Measurements from ENCODE around the gene IL17F. TPM values are rescaled to one million over a fixed set of nuclear protein-coding genes. Genes with fewer than 3 reads are reported as not detected.
A peak's percentile ranks its signal among the peaks of the same experiment; 100 is the strongest.

Gene IL17F
- polyA plus RNA-seq, 1 donor from 2014 or later: not detected

DNA sequence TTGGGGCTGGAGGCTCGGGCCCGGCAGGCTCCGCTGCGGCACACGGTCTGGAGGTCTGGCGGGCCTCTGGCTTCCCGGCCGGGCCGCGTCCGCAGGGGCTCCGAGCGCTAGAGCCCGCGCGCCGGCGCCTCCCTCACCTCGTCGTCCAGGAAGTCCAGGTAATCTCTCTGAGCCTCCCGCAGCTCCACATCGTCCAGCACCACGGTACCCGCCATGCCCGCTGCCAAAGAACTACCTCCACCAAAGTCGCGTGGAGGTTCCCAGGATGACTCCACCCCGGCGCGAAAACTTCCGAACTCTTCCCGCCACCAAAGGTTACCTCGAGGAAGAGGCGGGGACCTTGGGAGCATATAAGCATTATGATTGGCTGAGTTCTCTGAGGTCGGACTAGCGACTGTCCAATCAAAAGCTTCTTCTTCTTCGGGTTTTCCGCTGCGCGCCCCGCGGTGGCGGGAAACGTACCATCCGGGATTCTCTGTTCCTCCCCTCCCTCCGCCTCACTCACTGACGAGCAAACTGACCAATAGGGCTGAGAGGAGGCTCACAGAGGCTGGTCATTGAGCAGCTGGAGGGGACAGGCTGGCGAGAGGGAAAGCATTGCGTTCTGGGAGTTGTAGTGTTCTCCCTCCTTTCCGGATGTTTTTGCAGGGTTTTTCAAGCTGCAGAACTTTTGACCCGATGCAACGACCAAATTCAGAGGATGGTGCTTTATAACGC, 40.3 kb upstream of the IL17F start, which contains the start of gene MCM3:
TSS of gene MCM3 (minus strand) at position 283 of the 717 bp plus-strand sequence. CDS start at position 215, 68 bp downstream.
- Histone ChIP-seq H3K79me2 (replicated peaks; ENCODE audit: insufficient read depth, low read length) (peaks cover 18% of the 10 kb centered on the region), H3K4me3 (ENCODE audit: low read length) (peak within 1 kb of the TSS; percentile 86), H3K9me2 (ENCODE audit: insufficient read depth, low read length) (no peaks in the 10 kb centered on the region), H4K20me1 (ENCODE audit: insufficient read depth) (no peaks in the 10 kb centered on the region), H3K4me2 (ENCODE audit: low read length) (peak within 1 kb of the TSS; percentile 77), H3K36me3 (ENCODE audit: insufficient read depth, low read length) (no peaks in the 10 kb centered on the region), H3F3A (ENCODE audit: insufficient read depth, low read length, poor library complexity, severe bottlenecking) (no peaks in the 10 kb centered on the region), H3K27ac (ENCODE audit: low read length) (no peak within 1 kb of the TSS), H3K27me3 (ENCODE audit: insufficient read depth, low read depth, low read length) (no peaks in the 10 kb centered on the region), H2AFZ (ENCODE audit: low read depth, low read length) (peak within 1 kb of the TSS; percentile 53), H3K9me3 (ENCODE audit: low read length) (no peaks in the 10 kb centered on the region), H3K9ac (ENCODE audit: low read length) (peak within 1 kb of the TSS; percentile 14)
- TF ChIP-seq MXI1 (conservative IDR thresholded peaks at IDR 0.05; ENCODE audit: poor library complexity, severe bottlenecking) (peak; percentile 98), EZH2 (IDR thresholded peaks at IDR 0.05; ENCODE audit: borderline replicate concordance, insufficient read depth, low read length, poor library complexity, severe bottlenecking) (no peak)
- TF ChIP-seq, protein P1, sequence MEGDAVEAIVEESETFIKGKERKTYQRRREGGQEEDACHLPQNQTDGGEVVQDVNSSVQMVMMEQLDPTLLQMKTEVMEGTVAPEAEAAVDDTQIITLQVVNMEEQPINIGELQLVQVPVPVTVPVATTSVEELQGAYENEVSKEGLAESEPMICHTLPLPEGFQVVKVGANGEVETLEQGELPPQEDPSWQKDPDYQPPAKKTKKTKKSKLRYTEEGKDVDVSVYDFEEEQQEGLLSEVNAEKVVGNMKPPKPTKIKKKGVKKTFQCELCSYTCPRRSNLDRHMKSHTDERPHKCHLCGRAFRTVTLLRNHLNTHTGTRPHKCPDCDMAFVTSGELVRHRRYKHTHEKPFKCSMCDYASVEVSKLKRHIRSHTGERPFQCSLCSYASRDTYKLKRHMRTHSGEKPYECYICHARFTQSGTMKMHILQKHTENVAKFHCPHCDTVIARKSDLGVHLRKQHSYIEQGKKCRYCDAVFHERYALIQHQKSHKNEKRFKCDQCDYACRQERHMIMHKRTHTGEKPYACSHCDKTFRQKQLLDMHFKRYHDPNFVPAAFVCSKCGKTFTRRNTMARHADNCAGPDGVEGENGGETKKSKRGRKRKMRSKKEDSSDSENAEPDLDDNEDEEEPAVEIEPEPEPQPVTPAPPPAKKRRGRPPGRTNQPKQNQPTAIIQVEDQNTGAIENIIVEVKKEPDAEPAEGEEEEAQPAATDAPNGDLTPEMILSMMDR (IDR thresholded peaks at IDR 0.05; ENCODE audit: poor library complexity, severe bottlenecking): peak; percentile 65

DNA sequence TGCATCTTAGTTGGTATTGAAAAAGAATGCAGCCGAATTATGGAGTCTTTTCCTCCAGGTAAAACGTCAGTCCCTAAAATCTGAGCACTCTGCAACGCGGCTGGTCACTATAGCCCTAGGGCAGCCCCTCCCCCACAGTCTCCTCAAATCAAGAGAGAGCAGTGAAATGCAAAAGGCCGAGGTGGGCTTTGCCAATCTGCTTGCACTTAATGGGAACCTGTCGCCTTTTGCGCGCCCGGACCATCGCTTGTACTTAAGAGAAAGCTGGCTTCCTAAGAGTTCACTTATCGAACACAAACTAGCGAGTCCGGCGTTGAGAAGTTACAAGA, 39.8 kb upstream of the IL17F start:
- no peak for TF ChIP-seq EP300 (conservative IDR thresholded peaks at IDR 0.05; ENCODE audit: poor library complexity, severe bottlenecking)
- no peak for TF ChIP-seq POLR2AphosphoS5 (IDR thresholded peaks at IDR 0.05)
- TF ChIP-seq RAD21 (conservative IDR thresholded peaks at IDR 0.05): no peak
- TF ChIP-seq MXI1 (conservative IDR thresholded peaks at IDR 0.05; ENCODE audit: poor library complexity, severe bottlenecking): no peak
- TF ChIP-seq, protein P1 (IDR thresholded peaks at IDR 0.05; ENCODE audit: poor library complexity, severe bottlenecking): no peak
- TF ChIP-seq, protein P2, sequence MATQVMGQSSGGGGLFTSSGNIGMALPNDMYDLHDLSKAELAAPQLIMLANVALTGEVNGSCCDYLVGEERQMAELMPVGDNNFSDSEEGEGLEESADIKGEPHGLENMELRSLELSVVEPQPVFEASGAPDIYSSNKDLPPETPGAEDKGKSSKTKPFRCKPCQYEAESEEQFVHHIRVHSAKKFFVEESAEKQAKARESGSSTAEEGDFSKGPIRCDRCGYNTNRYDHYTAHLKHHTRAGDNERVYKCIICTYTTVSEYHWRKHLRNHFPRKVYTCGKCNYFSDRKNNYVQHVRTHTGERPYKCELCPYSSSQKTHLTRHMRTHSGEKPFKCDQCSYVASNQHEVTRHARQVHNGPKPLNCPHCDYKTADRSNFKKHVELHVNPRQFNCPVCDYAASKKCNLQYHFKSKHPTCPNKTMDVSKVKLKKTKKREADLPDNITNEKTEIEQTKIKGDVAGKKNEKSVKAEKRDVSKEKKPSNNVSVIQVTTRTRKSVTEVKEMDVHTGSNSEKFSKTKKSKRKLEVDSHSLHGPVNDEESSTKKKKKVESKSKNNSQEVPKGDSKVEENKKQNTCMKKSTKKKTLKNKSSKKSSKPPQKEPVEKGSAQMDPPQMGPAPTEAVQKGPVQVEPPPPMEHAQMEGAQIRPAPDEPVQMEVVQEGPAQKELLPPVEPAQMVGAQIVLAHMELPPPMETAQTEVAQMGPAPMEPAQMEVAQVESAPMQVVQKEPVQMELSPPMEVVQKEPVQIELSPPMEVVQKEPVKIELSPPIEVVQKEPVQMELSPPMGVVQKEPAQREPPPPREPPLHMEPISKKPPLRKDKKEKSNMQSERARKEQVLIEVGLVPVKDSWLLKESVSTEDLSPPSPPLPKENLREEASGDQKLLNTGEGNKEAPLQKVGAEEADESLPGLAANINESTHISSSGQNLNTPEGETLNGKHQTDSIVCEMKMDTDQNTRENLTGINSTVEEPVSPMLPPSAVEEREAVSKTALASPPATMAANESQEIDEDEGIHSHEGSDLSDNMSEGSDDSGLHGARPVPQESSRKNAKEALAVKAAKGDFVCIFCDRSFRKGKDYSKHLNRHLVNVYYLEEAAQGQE (IDR thresholded peaks at IDR 0.05; ENCODE audit: borderline replicate concordance): no peak
- no peak for TF ChIP-seq SMC3 (conservative IDR thresholded peaks at IDR 0.05; ENCODE audit: poor library complexity)
- TF ChIP-seq TAF1 (IDR thresholded peaks at IDR 0.05; ENCODE audit: low read depth): no peak
- TF ChIP-seq EZH2 (IDR thresholded peaks at IDR 0.05; ENCODE audit: borderline replicate concordance, insufficient read depth, low read length, poor library complexity, severe bottlenecking): no peak
- H3K4me3 ChIP-seq (ENCODE audit: low read length): peak overlapping the region; percentile 86
- H2AFZ ChIP-seq (ENCODE audit: low read depth, low read length): peak overlapping the region; percentile 53
- no peak overlapping the region for H3K27ac ChIP-seq (ENCODE audit: low read length)
- peaks cover 18% of the 10 kb centered on the region for H3K79me2 ChIP-seq (replicated peaks; ENCODE audit: insufficient read depth, low read length)
- H3K36me3 ChIP-seq (ENCODE audit: insufficient read depth, low read length): no peaks in the 10 kb centered on the region
- peak overlapping the region; percentile 70 for H3K4me2 ChIP-seq (ENCODE audit: low read length)
- H3K27me3 ChIP-seq (ENCODE audit: insufficient read depth, low read depth, low read length): no peaks in the 10 kb centered on the region
- H3K9me3 ChIP-seq (ENCODE audit: low read length): no peaks in the 10 kb centered on the region
- no peaks in the 10 kb centered on the region for H4K20me1 ChIP-seq (ENCODE audit: insufficient read depth)
- no peaks in the 10 kb centered on the region for H3K9me2 ChIP-seq (ENCODE audit: insufficient read depth, low read length)
- peak overlapping the region; percentile 7 for H3K9ac ChIP-seq (ENCODE audit: low read length)
- H3F3A ChIP-seq (ENCODE audit: insufficient read depth, low read length, poor library complexity, severe bottlenecking): no peaks in the 10 kb centered on the region

All from neural cell (in vitro differentiated cells).